H1 (cell line): ENCODE results near the gene CCNI2. TPM values are rescaled to one million over a fixed set of nuclear protein-coding genes. Genes with fewer than 3 reads are reported as not detected.

Source experiments
- ASH2L ChIP-seq: fragments of 200-600, 300-600 bp; sonication (generic); IDR thresholded peaks from one replicate; pipeline ENCODE4 v1.7.1; 2017; ENCODE audit warnings: low read length
- EZH2 ChIP-seq: fragments of 200-600 bp; sonication (generic); IDR thresholded peaks from 2 replicates; pipeline ENCODE4 v1.7.1; 2012; ENCODE audit warnings: low read depth, mild to moderate bottlenecking, moderate library complexity, low read length, inconsistent platforms; ENCODE audit not compliant: severe bottlenecking
- NANOG ChIP-seq: IDR thresholded peaks from 2 replicates; pipeline ENCODE4 v1.6.1; 2011; ENCODE audit warnings: low read length, low read depth, mild to moderate bottlenecking, inconsistent platforms; ENCODE audit not compliant: insufficient read depth, poor library complexity, severe bottlenecking
- RAD21 ChIP-seq, 2 experiments: IDR thresholded peaks in 1 of 2; conservative IDR thresholded peaks in 1 of 2; 2 replicates each; pipeline ENCODE4 v1.6.1; 2011; ENCODE audit warnings: low read depth in 2 of 2, low read length in 2 of 2, improper control_type of control experiment in 1 of 2, inconsistent platforms in 1 of 2, mild to moderate bottlenecking in 1 of 2, moderate library complexity in 1 of 2
- SAP30 ChIP-seq: fragments of 300-600 bp; sonication (generic); IDR thresholded peaks from 2 replicates; pipeline ENCODE4 v1.7.1; 2012; ENCODE audit warnings: low read length, moderate library complexity, mild to moderate bottlenecking, inconsistent platforms; ENCODE audit not compliant: insufficient read depth, insufficient replicate concordance
- SIN3A ChIP-seq, 2 experiments: IDR thresholded peaks in 1 of 2; conservative IDR thresholded peaks in 1 of 2; 2 replicates each; pipeline ENCODE4 v1.6.1; 2011 to 2012; ENCODE audit warnings: low read length in 2 of 2, improper control_type of control experiment in 1 of 2, low read depth in 1 of 2, mild to moderate bottlenecking in 1 of 2
- SUZ12 ChIP-seq: fragments of 200-600 bp; sonication (generic); IDR thresholded peaks from 2 replicates; pipeline ENCODE4 v1.6.1; 2012; ENCODE audit warnings: mild to moderate bottlenecking, inconsistent platforms, low read length, moderate library complexity, mixed read lengths
- polyA plus RNA-seq, 7 experiments: library from polyadenylated mRNA; depleted of rRNA in 3 of 7; stranded (reverse) in 5 of 7; unstranded in 2 of 7; fragments of >200 nt in 5 of 7; fragments of 200-250 nt in 2 of 7; gene quantifications; 1 replicate in 5 of 7; 2 replicates in 1 of 7; 4 replicates in 1 of 7; pipeline versions ENCODE4 v1.2.1 to v1.2.3, GENCODE V29; 2011 to 2013; ENCODE audit warnings: missing spikeins in 2 of 7, mixed read lengths in 2 of 7
- total RNA-seq: library from RNA; stranded (reverse); fragmentation: NEBNext Ultra II Directional; extraction: Animal tissue kit (Norgen Biotek cat#: 25700); gene quantifications from 2 replicates; pipeline ENCODE4 v1.2.1, GENCODE V29; 2021
- TF ChIP-seq, protein P1 (sequence below), 3 experiments: IDR thresholded peaks; 1 replicate in 2 of 3; 2 replicates in 1 of 3; pipeline versions ENCODE4 v1.5.1 to v1.6.1; 2011; ENCODE audit warnings: low read length in 3 of 3, mild to moderate bottlenecking in 3 of 3, inconsistent platforms in 2 of 3, low read depth in 1 of 3, moderate library complexity in 1 of 3; ENCODE audit not compliant: insufficient read depth in 1 of 3; ENCODE audit errors: control extremely low read depth in 1 of 3
- TF ChIP-seq, protein P2 (sequence below): IDR thresholded peaks from 2 replicates; pipeline ENCODE4 v1.6.1; 2012; ENCODE audit warnings: inconsistent platforms
- TF ChIP-seq, protein P3 (sequence below): IDR thresholded peaks from 2 replicates; pipeline ENCODE4 v1.6.1; 2011; ENCODE audit warnings: low read length, improper control_type of control experiment

CCNI2 gene
- total and polyA plus RNA-seq, 2 of the 8 experiments (the other 6 are each of a cell fraction or from before 2014, with no cell fraction given), result 1.3 to 1.4 TPM

DNA sequence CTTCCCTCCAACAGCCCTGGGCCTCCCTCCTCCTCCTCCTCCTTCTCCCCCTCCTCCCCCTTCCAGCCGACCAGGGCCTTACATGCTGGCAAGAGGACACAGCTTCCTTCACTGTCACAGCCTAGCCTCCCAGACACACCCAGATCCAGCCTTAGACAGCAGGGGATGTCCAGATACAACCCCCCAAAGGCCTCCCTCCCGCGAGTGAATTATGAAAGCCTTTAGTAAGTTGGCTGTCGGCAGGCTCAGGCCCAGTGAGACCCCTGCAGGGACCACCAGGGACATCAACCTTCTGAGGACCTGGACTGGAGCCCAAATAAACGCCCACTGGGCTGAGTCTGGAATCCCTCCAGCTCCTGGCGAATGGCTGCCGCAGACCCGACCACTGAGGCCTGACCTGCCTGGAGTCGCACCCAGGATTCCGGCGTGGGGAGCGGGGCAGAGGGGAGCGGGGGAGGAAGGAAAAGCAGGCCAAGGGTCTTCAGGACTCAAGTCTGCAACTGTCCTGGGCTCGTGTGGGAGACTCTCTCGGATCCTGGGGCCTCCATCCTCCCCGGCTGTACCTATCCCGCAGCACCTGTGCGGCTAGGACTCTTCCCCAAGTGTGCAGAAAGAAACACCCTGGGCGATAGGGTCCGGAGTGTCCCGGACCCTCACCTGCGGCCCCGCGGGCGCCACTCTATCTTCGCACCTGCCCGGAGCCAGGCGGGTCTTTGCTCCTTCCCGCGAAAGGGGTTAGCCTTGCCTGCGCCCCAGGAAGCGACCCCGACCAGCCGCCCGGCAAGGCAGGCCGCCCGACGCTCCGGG is 29.1 kb downstream of the CCNI2 start (continued):
- TF ChIP-seq, protein P1, sequence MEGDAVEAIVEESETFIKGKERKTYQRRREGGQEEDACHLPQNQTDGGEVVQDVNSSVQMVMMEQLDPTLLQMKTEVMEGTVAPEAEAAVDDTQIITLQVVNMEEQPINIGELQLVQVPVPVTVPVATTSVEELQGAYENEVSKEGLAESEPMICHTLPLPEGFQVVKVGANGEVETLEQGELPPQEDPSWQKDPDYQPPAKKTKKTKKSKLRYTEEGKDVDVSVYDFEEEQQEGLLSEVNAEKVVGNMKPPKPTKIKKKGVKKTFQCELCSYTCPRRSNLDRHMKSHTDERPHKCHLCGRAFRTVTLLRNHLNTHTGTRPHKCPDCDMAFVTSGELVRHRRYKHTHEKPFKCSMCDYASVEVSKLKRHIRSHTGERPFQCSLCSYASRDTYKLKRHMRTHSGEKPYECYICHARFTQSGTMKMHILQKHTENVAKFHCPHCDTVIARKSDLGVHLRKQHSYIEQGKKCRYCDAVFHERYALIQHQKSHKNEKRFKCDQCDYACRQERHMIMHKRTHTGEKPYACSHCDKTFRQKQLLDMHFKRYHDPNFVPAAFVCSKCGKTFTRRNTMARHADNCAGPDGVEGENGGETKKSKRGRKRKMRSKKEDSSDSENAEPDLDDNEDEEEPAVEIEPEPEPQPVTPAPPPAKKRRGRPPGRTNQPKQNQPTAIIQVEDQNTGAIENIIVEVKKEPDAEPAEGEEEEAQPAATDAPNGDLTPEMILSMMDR (IDR thresholded peaks at IDR 0.05; ENCODE audit: control extremely low read depth in 1 of 3, insufficient read depth in 1 of 3, low read depth in 1 of 3, low read length in 3 of 3), result peak in 1 of 3 experiments; percentile 4; a peak in 1 of 4 replicates
- 0 out of 4 replicates have a peak, but pooled peaks of 1 of the 2 experiments have one; percentile 5 for TF ChIP-seq SIN3A (conservative IDR thresholded peaks at IDR 0.05 in 1 of 2, IDR thresholded peaks at IDR 0.05 in 1 of 2; ENCODE audit: low read depth in 1 of 2, low read length in 2 of 2)
- TF ChIP-seq, protein P2, sequence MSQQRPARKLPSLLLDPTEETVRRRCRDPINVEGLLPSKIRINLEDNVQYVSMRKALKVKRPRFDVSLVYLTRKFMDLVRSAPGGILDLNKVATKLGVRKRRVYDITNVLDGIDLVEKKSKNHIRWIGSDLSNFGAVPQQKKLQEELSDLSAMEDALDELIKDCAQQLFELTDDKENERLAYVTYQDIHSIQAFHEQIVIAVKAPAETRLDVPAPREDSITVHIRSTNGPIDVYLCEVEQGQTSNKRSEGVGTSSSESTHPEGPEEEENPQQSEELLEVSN, result peak; percentile 81
- no peak; a peak in 1 of 4 replicates for TF ChIP-seq RAD21 (IDR thresholded peaks at IDR 0.05 in 1 of 2, conservative IDR thresholded peaks at IDR 0.05 in 1 of 2; ENCODE audit: low read depth in 2 of 2, low read length in 2 of 2)
- TF ChIP-seq ASH2L, result no peak
- no peak for TF ChIP-seq SAP30
- TF ChIP-seq SUZ12, result 0 out of 2 replicates have a peak, but pooled peaks have one; percentile 21
- peak; percentile 30 for TF ChIP-seq EZH2
- no peak for TF ChIP-seq NANOG
- TF ChIP-seq, protein P3, sequence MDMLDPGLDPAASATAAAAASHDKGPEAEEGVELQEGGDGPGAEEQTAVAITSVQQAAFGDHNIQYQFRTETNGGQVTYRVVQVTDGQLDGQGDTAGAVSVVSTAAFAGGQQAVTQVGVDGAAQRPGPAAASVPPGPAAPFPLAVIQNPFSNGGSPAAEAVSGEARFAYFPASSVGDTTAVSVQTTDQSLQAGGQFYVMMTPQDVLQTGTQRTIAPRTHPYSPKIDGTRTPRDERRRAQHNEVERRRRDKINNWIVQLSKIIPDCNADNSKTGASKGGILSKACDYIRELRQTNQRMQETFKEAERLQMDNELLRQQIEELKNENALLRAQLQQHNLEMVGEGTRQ, result no peak
- TF ChIP-seq, all 59 proteins: peak for 6
